Stimulated activated CD4-positive, alpha-beta T cell treated with anti-CD3 and anti-CD28 coated beads, Interleukin-1b, Interleukin-23, amount 100 ng/mL, for 1 hour (primary cell): ENCODE measurements around the gene KCNQ1.

Experiments
- DNase-seq, 2 donors: peaks; one replicate each; pipeline ENCODE4 v3.0.0-alpha.2; 2020; ENCODE audit warnings: low read depth in 2 of 2

KCNQ1 gene

GRCh38 chr11:2553886-2554285 is 109.1 kb downstream of the KCNQ1 start:
- DNase-seq = no peak

- DNase-seq = no peak
Observed at GRCh38 chr11:2554338-2555207, 109.8 kb downstream of the KCNQ1 start.

GRCh38 chr11:2555336-2555735 is 110.5 kb downstream of the KCNQ1 start:
- DNase-seq = no peak

- no peak for DNase-seq
Observed at GRCh38 chr11:2555891-2556290, 111.1 kb downstream of the KCNQ1 start.

- DNase-seq = no peak
Observed at GRCh38 chr11:2557381-2557780, 112.6 kb downstream of the KCNQ1 start.

GRCh38 chr11:2558397-2558796 is 113.6 kb downstream of the KCNQ1 start:
- no peak for DNase-seq

GRCh38 chr11:2558861-2559526 is 114.2 kb downstream of the KCNQ1 start:
- DNase-seq = no peak

- DNase-seq = no peak
Observed at GRCh38 chr11:2559527-2560311, 114.9 kb downstream of the KCNQ1 start.

GRCh38 chr11:2561696-2562581 is 117.1 kb downstream of the KCNQ1 start:
- no peak for DNase-seq

GRCh38 chr11:2562890-2563212 is 118.0 kb downstream of the KCNQ1 start:
- no peak for DNase-seq

GRCh38 chr11:2563213-2564007 is 118.6 kb downstream of the KCNQ1 start:
- no peak for DNase-seq

GRCh38 chr11:2564008-2564530 is 119.3 kb downstream of the KCNQ1 start:
- no peak for DNase-seq

- DNase-seq = no peak
Observed at GRCh38 chr11:2564588-2565425, 120.0 kb downstream of the KCNQ1 start.

GRCh38 chr11:2565447-2566222 is 120.8 kb downstream of the KCNQ1 start:
- DNase-seq = no peak

- no peak for DNase-seq
Observed at GRCh38 chr11:2566223-2567025, 121.6 kb downstream of the KCNQ1 start.

GRCh38 chr11:2567026-2567671 is 122.3 kb downstream of the KCNQ1 start:
- no peak for DNase-seq

GRCh38 chr11:2569321-2569721 is 124.5 kb downstream of the KCNQ1 start:
- DNase-seq = no peak
